H9 (cell line): ENCODE data around the gene RFNG. TPM values are rescaled to one million over a fixed set of nuclear protein-coding genes. Genes with fewer than 3 reads are reported as not detected.

Experiments
- DNase-seq: peaks from one replicate; pipeline ENCODE4 v3.0.0-alpha.2; 2017
- H2AFZ ChIP-seq: one replicate; pipeline ENCODE4 v1.6.1; 2013; ENCODE audit warnings: mild to moderate bottlenecking, low read length, control low read depth, moderate library complexity
- H2AK5ac ChIP-seq: 2 replicates; pipeline ENCODE4 v1.6.1; 2013; ENCODE audit warnings: low read length, control low read depth, mixed read lengths; ENCODE audit not compliant: insufficient read length
- H2BK120ac ChIP-seq: one replicate; pipeline ENCODE4 v1.6.1; 2013; ENCODE audit warnings: low read depth, mild to moderate bottlenecking, low read length, control low read depth, inconsistent platforms; ENCODE audit not compliant: poor library complexity, severe bottlenecking
- H2BK12ac ChIP-seq: 2 replicates; pipeline ENCODE4 v1.6.1; 2013; ENCODE audit warnings: low read length, control low read depth, mixed read lengths, low read depth; ENCODE audit not compliant: insufficient read length
- H2BK15ac ChIP-seq: 2 replicates; pipeline ENCODE4 v1.6.1; 2013; ENCODE audit warnings: low read depth, low read length, control low read depth
- H2BK20ac ChIP-seq: one replicate; pipeline ENCODE4 v1.6.1; 2013; ENCODE audit warnings: low read depth, mild to moderate bottlenecking, low read length, control low read depth, inconsistent platforms; ENCODE audit not compliant: poor library complexity, severe bottlenecking
- H2BK5ac ChIP-seq: 2 replicates; pipeline ENCODE4 v1.6.1; 2013; ENCODE audit warnings: low read length, control low read depth, mixed read lengths; ENCODE audit not compliant: insufficient read length
- H3K14ac ChIP-seq: 2 replicates; pipeline ENCODE4 v1.6.1; 2013; ENCODE audit warnings: low read length, control low read depth; ENCODE audit not compliant: insufficient read depth
- H3K18ac ChIP-seq: 2 replicates; pipeline ENCODE4 v1.6.1; 2013; ENCODE audit warnings: low read depth, mild to moderate bottlenecking, mixed read lengths, low read length, control low read depth; ENCODE audit not compliant: insufficient read length
- H3K23ac ChIP-seq: 2 replicates; pipeline ENCODE4 v1.6.1; 2013; ENCODE audit warnings: low read length, control low read depth, mixed read lengths, low read depth; ENCODE audit not compliant: insufficient read length
- H3K23me2 ChIP-seq: 2 replicates; pipeline ENCODE4 v1.6.1; 2013; ENCODE audit warnings: low read depth, mild to moderate bottlenecking, mixed read lengths, low read length, control low read depth; ENCODE audit not compliant: insufficient read length, poor library complexity, severe bottlenecking
- H3K27ac ChIP-seq: 2 replicates; pipeline ENCODE4 v1.5.1; 2013; ENCODE audit warnings: low read length, control low read depth, mixed read lengths, low read depth; ENCODE audit not compliant: insufficient read length
- H3K27me3 ChIP-seq: 2 replicates; pipeline ENCODE4 v1.6.1; 2013; ENCODE audit warnings: low read length, control low read depth, inconsistent platforms; ENCODE audit not compliant: insufficient read depth
- H3K4ac ChIP-seq: 2 replicates; pipeline ENCODE4 v1.6.1; 2013; ENCODE audit warnings: low read depth, mild to moderate bottlenecking, control low read depth, inconsistent platforms, low read length, moderate library complexity
- H3K4me1 ChIP-seq: 2 replicates; pipeline ENCODE4 v1.6.1; 2013; ENCODE audit warnings: low read length, control low read depth, inconsistent platforms; ENCODE audit not compliant: insufficient read depth
- H3K4me2 ChIP-seq: 2 replicates; pipeline ENCODE4 v1.6.1; 2013; ENCODE audit warnings: low read length, control low read depth, mixed read lengths; ENCODE audit not compliant: insufficient read length, insufficient read depth
- H3K56ac ChIP-seq: 2 replicates; pipeline ENCODE4 v1.6.1; 2013; ENCODE audit warnings: low read depth, mild to moderate bottlenecking, mixed read lengths, low read length, control low read depth; ENCODE audit not compliant: insufficient read length
- H3K79me1 ChIP-seq: 2 replicates; pipeline ENCODE4 v1.6.1; 2013; ENCODE audit warnings: low read depth, mild to moderate bottlenecking, moderate library complexity, low read length, control low read depth, inconsistent platforms; ENCODE audit not compliant: insufficient read depth, poor library complexity, severe bottlenecking
- H3K79me2 ChIP-seq: 2 replicates; pipeline ENCODE4 v1.6.1; 2013; ENCODE audit warnings: low read length, control low read depth, inconsistent platforms; ENCODE audit not compliant: insufficient read depth
- H3K9ac ChIP-seq: 2 replicates; pipeline ENCODE4 v1.6.1; 2013; ENCODE audit warnings: low read length, control low read depth, mixed read lengths; ENCODE audit not compliant: insufficient read length; ENCODE audit errors: extremely low read depth
- H3K9me3 ChIP-seq: one replicate; pipeline ENCODE4 v1.6.1; 2013; ENCODE audit warnings: low read depth, low read length, inconsistent platforms; ENCODE audit not compliant: control insufficient read depth
- H3T11ph ChIP-seq: one replicate; pipeline ENCODE4 v1.6.1; 2013; ENCODE audit warnings: mild to moderate bottlenecking, low read length, control low read depth, inconsistent platforms
- H4K20me1 ChIP-seq: one replicate; pipeline ENCODE4 v1.6.1; 2013; ENCODE audit not compliant: control insufficient read depth, insufficient read length, insufficient read depth
- H4K5ac ChIP-seq: 2 replicates; pipeline ENCODE4 v1.6.1; 2013; ENCODE audit warnings: low read depth, mild to moderate bottlenecking, mixed read lengths, low read length, control low read depth; ENCODE audit not compliant: insufficient read length
- H4K8ac ChIP-seq: replicated peaks from 2 replicates; pipeline ENCODE4 v1.6.1; 2013; ENCODE audit warnings: low read length, control low read depth, mixed read lengths, low read depth; ENCODE audit not compliant: insufficient read length
- H4K91ac ChIP-seq: 2 replicates; pipeline ENCODE4 v1.6.1; 2013; ENCODE audit warnings: low read depth, mild to moderate bottlenecking, moderate library complexity, mixed read lengths, low read length, control low read depth; ENCODE audit not compliant: insufficient read length
- H3K27ac Mint-ChIP-seq, 3 experiments: 2 replicates in 2 of 3; 3 replicates in 1 of 3; pipeline ENCODE4 v1.8.0; 2020 to 2021; ENCODE audit warnings: mixed read lengths in 3 of 3, mild to moderate bottlenecking in 1 of 3, moderate library complexity in 1 of 3
- H3K27me3 Mint-ChIP-seq: 2 replicates; pipeline ENCODE4 v1.8.0; 2021; ENCODE audit warnings: low read depth, mild to moderate bottlenecking, moderate library complexity, mixed read lengths
- H3K36me3 Mint-ChIP-seq, 3 experiments: 2 replicates in 2 of 3; 3 replicates in 1 of 3; pipeline ENCODE4 v1.8.0; 2020 to 2021; ENCODE audit warnings: low read depth in 3 of 3, mixed read lengths in 3 of 3; ENCODE audit not compliant: insufficient read depth in 1 of 3
- H3K4me1 Mint-ChIP-seq, 2 experiments: 2 replicates each; pipeline ENCODE4 v1.8.0; 2020; ENCODE audit warnings: mixed read lengths in 2 of 2
- H3K4me3 Mint-ChIP-seq, 2 experiments: 2 replicates in 1 of 2; 3 replicates in 1 of 2; pipeline ENCODE4 v1.8.0; 2020 to 2021; ENCODE audit warnings: mild to moderate bottlenecking in 2 of 2, mixed read lengths in 2 of 2, moderate library complexity in 1 of 2
- H3K9me3 Mint-ChIP-seq, 2 experiments: 2 replicates in 1 of 2; 3 replicates in 1 of 2; pipeline ENCODE4 v1.8.0; 2020; ENCODE audit warnings: mild to moderate bottlenecking in 2 of 2, mixed read lengths in 2 of 2, moderate library complexity in 1 of 2
- WGBS: extraction: QIAGEN DNeasy Blood & Tissue Kit; methylation state at CpG from one replicate; pipeline ENCODE4 v1.1.7; 2013; ENCODE audit warnings: missing lambda C conversion rate, low lambda C conversion rate, mixed read lengths; ENCODE audit not compliant: insufficient read length; ENCODE audit errors: extremely low coverage; 5-methylcytosine and 5-hydroxymethylcytosine counted together
- total RNA-seq: library from RNA; stranded (reverse); gene quantifications from 2 replicates; pipeline ENCODE4 v1.2.1, GENCODE V29; 2021
- TF ChIP-seq, protein P1 (sequence below): fragments of 200-600 bp; sonication (generic); conservative IDR thresholded peaks from 3 replicates; pipeline ENCODE4 v1.8.0; 2021; ENCODE audit warnings: antibody characterized with exemption, mild to moderate bottlenecking

Gene RFNG
- total RNA-seq, 1 experiment from 2014 or later, result 34.0 TPM

DNA sequence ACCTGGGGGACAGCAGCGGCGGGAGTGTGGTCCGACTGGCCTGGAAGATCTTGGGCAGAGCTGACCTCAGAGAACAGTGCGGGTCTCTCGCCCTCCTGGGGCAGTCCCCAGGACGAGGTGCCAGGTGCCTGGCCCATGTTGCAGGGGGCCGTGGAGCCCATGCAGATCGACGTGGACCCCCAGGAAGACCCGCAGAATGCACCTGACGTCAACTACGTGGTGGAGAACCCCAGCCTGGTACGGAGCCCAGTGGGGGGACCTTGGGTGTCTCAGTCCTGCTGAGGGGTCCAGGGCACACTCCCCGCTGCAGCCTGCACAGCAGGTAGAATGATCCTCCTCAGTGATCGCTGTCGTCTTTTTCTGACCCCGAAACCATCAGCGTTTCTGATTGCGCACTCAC, 1.5 kb upstream of the RFNG start:
- Histone ChIP-seq H4K91ac (no peak overlapping the region), H3K79me1 (peaks cover 2% of the 10 kb centered on the region), H3K9ac (no peak overlapping the region), H2BK5ac (no peak overlapping the region), H3K79me2 (no peaks in the 10 kb centered on the region), H3K23me2 (no peaks in the 10 kb centered on the region), H4K20me1 (peaks cover 3% of the 10 kb centered on the region), H4K5ac (no peak overlapping the region), H2AFZ (no peak overlapping the region), H3K4me2 (peak overlapping the region; percentile 72), H2BK120ac (no peak overlapping the region), H3K56ac (no peak overlapping the region), H3K4me1 (no peaks in the 10 kb centered on the region), H3K27me3 (no peaks in the 10 kb centered on the region), H2AK5ac (no peak overlapping the region), H3K4ac (no peak overlapping the region), H3T11ph (no peak overlapping the region), H2BK12ac (no peak overlapping the region), H2BK15ac (no peak overlapping the region), H2BK20ac (no peak overlapping the region), H3K23ac (no peak overlapping the region), H3K27ac (no peak overlapping the region), H3K18ac (no peak overlapping the region), H3K9me3 (no peaks in the 10 kb centered on the region), H3K14ac (no peak overlapping the region), H4K8ac (no peak overlapping the region)
- H3K4me1 Mint-ChIP-seq, result peaks cover 0 to 13% of the 10 kb centered on the region in 2 experiments; a peak in 2 of 4 replicates
- no peaks in the 10 kb centered on the region for H3K9me3 Mint-ChIP-seq
- no peak for DNase-seq
- TF ChIP-seq, protein P1, sequence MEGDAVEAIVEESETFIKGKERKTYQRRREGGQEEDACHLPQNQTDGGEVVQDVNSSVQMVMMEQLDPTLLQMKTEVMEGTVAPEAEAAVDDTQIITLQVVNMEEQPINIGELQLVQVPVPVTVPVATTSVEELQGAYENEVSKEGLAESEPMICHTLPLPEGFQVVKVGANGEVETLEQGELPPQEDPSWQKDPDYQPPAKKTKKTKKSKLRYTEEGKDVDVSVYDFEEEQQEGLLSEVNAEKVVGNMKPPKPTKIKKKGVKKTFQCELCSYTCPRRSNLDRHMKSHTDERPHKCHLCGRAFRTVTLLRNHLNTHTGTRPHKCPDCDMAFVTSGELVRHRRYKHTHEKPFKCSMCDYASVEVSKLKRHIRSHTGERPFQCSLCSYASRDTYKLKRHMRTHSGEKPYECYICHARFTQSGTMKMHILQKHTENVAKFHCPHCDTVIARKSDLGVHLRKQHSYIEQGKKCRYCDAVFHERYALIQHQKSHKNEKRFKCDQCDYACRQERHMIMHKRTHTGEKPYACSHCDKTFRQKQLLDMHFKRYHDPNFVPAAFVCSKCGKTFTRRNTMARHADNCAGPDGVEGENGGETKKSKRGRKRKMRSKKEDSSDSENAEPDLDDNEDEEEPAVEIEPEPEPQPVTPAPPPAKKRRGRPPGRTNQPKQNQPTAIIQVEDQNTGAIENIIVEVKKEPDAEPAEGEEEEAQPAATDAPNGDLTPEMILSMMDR, result no peak
- no peak overlapping the region for H3K27ac Mint-ChIP-seq
- H3K4me3 Mint-ChIP-seq, result peak overlapping the region; percentile 83 to 89
- no peaks in the 10 kb centered on the region; the same call in 1 of the 2 replicates for H3K27me3 Mint-ChIP-seq
- no CpG with 5 or more reads among the region's 19 CpGs for WGBS
- H3K36me3 Mint-ChIP-seq, result peaks cover 4 to 44% (median 39%) of the 10 kb centered on the region in 3 experiments; a peak in 5 of 7 replicates
